ENCODE results near the gene POLR2M.

The POLR2M gene

DNA sequence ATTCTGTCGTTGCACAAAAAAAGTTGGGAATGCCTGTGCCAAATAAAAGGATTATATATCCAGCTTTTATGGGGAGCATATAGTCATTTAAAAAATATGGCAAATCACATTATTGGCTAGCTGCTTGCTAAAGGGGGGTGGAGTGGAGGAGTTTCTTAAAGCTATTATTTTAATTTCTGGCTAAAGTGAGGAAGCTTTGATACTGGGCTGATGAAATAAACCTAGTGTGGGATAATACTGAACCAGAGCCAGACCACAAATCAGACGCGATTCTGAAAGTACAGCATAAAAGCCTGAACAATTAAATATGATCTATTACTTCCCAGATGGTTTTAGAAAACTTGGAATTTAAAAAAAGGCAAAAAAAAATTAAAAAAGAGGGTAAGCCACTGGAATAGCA is 14.4 kb downstream of the POLR2M start (continued):
- no peak for TF ChIP-seq ZNF555 (tag by site-specific recombination; conservative IDR thresholded peaks at IDR 0.05)
- TF ChIP-seq ZNF350 (tag by site-specific recombination; IDR thresholded peaks at IDR 0.05), result no peak

DNA sequence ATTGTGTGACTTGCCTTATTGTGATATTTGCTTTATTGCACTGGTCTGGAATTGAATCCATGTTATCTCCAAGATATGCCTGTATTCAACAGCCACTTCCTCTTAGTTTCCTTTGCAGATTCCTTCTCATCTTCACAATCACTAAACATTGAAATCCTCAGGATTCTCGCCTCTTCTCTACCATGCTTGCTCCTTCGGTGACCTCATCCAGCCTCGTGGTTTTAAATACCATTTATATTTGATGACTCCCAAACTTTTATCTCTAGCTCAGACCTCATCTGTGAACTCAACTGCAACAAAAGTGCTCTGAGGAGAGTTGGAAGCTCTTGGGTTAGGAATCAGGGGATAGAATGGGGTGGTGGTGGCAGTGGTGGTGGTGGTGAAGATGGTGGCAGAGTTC is 19.9 kb downstream of the POLR2M start:
- Histone ChIP-seq H3K4me1 (ENCODE audit: control insufficient read depth, insufficient read depth, low read length) (no peaks in the 10 kb centered on the region), H3K36me3 (ENCODE audit: control insufficient read depth in 2 of 2, insufficient read depth in 1 of 2, low read length in 2 of 2) (no peaks in the 10 kb centered on the region), H3K27ac (ENCODE audit: extremely low read depth, low read depth, low read length) (no peak overlapping the region), H3K4me3 (ENCODE audit: low read depth, low read length) (no peak overlapping the region), H3K9me3 (ENCODE audit: control insufficient read depth, insufficient read depth, low read depth, low read length) (no peaks in the 10 kb centered on the region)
- TF ChIP-seq, protein P1, sequence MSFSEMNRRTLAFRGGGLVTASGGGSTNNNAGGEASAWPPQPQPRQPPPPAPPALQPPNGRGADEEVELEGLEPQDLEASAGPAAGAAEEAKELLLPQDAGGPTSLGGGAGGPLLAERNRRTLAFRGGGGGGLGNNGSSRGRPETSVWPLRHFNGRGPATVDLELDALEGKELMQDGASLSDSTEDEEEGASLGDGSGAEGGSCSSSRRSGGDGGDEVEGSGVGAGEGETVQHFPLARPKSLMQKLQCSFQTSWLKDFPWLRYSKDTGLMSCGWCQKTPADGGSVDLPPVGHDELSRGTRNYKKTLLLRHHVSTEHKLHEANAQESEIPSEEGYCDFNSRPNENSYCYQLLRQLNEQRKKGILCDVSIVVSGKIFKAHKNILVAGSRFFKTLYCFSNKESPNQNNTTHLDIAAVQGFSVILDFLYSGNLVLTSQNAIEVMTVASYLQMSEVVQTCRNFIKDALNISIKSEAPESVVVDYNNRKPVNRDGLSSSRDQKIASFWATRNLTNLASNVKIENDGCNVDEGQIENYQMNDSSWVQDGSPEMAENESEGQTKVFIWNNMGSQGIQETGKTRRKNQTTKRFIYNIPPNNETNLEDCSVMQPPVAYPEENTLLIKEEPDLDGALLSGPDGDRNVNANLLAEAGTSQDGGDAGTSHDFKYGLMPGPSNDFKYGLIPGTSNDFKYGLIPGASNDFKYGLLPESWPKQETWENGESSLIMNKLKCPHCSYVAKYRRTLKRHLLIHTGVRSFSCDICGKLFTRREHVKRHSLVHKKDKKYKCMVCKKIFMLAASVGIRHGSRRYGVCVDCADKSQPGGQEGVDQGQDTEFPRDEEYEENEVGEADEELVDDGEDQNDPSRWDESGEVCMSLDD (tag by site-specific recombination; IDR thresholded peaks at IDR 0.05), result no peak
- TF ChIP-seq ZNF24 (tag by site-specific recombination; IDR thresholded peaks at IDR 0.05) (no peak), ZNF155 (tag by site-specific recombination; IDR thresholded peaks at IDR 0.05) (no peak), MYNN (tag by site-specific recombination; IDR thresholded peaks at IDR 0.05; ENCODE audit: borderline replicate concordance) (no peak), SCRT2 (tag by site-specific recombination; IDR thresholded peaks at IDR 0.05) (no peak)
- TF ChIP-seq, protein P2, sequence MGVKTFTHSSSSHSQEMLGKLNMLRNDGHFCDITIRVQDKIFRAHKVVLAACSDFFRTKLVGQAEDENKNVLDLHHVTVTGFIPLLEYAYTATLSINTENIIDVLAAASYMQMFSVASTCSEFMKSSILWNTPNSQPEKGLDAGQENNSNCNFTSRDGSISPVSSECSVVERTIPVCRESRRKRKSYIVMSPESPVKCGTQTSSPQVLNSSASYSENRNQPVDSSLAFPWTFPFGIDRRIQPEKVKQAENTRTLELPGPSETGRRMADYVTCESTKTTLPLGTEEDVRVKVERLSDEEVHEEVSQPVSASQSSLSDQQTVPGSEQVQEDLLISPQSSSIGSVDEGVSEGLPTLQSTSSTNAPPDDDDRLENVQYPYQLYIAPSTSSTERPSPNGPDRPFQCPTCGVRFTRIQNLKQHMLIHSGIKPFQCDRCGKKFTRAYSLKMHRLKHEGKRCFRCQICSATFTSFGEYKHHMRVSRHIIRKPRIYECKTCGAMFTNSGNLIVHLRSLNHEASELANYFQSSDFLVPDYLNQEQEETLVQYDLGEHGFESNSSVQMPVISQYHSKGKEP (tag by site-specific recombination; IDR thresholded peaks at IDR 0.05), result no peak
- TF ChIP-seq, protein P3, sequence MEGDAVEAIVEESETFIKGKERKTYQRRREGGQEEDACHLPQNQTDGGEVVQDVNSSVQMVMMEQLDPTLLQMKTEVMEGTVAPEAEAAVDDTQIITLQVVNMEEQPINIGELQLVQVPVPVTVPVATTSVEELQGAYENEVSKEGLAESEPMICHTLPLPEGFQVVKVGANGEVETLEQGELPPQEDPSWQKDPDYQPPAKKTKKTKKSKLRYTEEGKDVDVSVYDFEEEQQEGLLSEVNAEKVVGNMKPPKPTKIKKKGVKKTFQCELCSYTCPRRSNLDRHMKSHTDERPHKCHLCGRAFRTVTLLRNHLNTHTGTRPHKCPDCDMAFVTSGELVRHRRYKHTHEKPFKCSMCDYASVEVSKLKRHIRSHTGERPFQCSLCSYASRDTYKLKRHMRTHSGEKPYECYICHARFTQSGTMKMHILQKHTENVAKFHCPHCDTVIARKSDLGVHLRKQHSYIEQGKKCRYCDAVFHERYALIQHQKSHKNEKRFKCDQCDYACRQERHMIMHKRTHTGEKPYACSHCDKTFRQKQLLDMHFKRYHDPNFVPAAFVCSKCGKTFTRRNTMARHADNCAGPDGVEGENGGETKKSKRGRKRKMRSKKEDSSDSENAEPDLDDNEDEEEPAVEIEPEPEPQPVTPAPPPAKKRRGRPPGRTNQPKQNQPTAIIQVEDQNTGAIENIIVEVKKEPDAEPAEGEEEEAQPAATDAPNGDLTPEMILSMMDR (tag by site-specific recombination; IDR thresholded peaks at IDR 0.05), result no peak
- TF ChIP-seq, protein P4, sequence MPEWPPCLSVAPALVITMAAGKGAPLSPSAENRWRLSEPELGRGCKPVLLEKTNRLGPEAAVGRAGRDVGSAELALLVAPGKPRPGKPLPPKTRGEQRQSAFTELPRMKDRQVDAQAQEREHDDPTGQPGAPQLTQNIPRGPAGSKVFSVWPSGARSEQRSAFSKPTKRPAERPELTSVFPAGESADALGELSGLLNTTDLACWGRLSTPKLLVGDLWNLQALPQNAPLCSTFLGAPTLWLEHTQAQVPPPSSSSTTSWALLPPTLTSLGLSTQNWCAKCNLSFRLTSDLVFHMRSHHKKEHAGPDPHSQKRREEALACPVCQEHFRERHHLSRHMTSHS (tag by site-specific recombination; IDR thresholded peaks at IDR 0.05), result no peak
- ChIA-PET POLR2A (no interaction called here), CTCF (interaction anchor here (0.5 kb wide), 1 partner anchor 24 kb away, joined by 6 read pairs; no protein-coding TSS in a partner anchor)

DNA sequence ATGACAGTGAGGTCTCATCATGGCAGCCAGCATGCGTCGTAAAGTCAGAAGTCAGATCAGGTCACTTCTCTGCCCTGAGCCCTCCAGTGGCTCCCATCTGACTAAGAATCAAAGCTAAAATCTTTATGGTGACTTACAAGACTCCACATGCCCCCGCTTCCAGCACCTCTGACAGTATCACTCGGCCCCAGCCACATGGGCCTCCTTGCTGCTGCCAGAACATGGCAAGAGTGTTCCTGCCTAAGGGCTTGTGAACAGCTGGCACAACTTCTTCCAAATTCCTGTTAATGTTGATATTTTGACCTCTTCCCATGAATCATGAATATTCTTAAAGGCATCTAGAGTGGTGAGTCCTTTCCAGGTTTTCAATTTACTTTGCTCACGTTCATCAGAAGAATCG is 20.5 kb downstream of the POLR2M start:
- TF ChIP-seq, protein P5, sequence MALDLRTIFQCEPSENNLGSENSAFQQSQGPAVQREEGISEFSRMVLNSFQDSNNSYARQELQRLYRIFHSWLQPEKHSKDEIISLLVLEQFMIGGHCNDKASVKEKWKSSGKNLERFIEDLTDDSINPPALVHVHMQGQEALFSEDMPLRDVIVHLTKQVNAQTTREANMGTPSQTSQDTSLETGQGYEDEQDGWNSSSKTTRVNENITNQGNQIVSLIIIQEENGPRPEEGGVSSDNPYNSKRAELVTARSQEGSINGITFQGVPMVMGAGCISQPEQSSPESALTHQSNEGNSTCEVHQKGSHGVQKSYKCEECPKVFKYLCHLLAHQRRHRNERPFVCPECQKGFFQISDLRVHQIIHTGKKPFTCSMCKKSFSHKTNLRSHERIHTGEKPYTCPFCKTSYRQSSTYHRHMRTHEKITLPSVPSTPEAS (tag by site-specific recombination; IDR thresholded peaks at IDR 0.05), result no peak
- TF ChIP-seq ZNF423 (tag by site-specific recombination; IDR thresholded peaks at IDR 0.05) (no peak), ZNF239 (tag by site-specific recombination; IDR thresholded peaks at IDR 0.05) (no peak), ZNF112 (tag by site-specific recombination; IDR thresholded peaks at IDR 0.05) (no peak), KLF9 (tag by site-specific recombination; IDR thresholded peaks at IDR 0.05; ENCODE audit: low read depth) (no peak), ZNF324 (tag by site-specific recombination; IDR thresholded peaks at IDR 0.05) (no peak), ZNF16 (tag by site-specific recombination; IDR thresholded peaks at IDR 0.05; ENCODE audit: low read depth) (no peak), ZNF132 (tag by site-specific recombination; IDR thresholded peaks at IDR 0.05; ENCODE audit: borderline replicate concordance) (no peak)
- TF ChIP-seq, protein P6, sequence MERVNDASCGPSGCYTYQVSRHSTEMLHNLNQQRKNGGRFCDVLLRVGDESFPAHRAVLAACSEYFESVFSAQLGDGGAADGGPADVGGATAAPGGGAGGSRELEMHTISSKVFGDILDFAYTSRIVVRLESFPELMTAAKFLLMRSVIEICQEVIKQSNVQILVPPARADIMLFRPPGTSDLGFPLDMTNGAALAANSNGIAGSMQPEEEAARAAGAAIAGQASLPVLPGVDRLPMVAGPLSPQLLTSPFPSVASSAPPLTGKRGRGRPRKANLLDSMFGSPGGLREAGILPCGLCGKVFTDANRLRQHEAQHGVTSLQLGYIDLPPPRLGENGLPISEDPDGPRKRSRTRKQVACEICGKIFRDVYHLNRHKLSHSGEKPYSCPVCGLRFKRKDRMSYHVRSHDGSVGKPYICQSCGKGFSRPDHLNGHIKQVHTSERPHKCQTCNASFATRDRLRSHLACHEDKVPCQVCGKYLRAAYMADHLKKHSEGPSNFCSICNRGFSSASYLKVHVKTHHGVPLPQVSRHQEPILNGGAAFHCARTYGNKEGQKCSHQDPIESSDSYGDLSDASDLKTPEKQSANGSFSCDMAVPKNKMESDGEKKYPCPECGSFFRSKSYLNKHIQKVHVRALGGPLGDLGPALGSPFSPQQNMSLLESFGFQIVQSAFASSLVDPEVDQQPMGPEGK (tag by site-specific recombination; IDR thresholded peaks at IDR 0.05), result no peak
- no peaks in the 10 kb centered on the region for H3K4me1 ChIP-seq (ENCODE audit: control insufficient read depth, insufficient read depth, low read length)
- H3K36me3 ChIP-seq (ENCODE audit: control insufficient read depth in 2 of 2, insufficient read depth in 1 of 2, low read length in 2 of 2), result no peaks in the 10 kb centered on the region
- no peak overlapping the region for H3K27ac ChIP-seq (ENCODE audit: extremely low read depth, low read depth, low read length)
- POLR2A ChIA-PET, result no interaction called here
- no peaks in the 10 kb centered on the region for H3K9me3 ChIP-seq (ENCODE audit: control insufficient read depth, insufficient read depth, low read depth, low read length)
- CTCF ChIA-PET, result interaction anchor here (0.5 kb wide), 1 partner anchor 23 kb away, joined by 6 read pairs; no protein-coding TSS in a partner anchor
- no peak overlapping the region for H3K4me3 ChIP-seq (ENCODE audit: low read depth, low read length)

Data from HEK293 (cell line).